ENCODE measurements around the gene GRIN1.

GRCh38 chr9:137129456-137130175 is 9.3 kb upstream of the GRIN1 start:
- TF ChIP-seq CTCF (IDR thresholded peaks at IDR 0.05; ENCODE audit: insufficient read depth, low read depth, low read length) (no peak), EZH2 (IDR thresholded peaks at IDR 0.05; ENCODE audit: insufficient read depth, low read length) (no peak)

Measured in astrocyte (in vitro differentiated cells and primary cell).